Liver (tissue), 9 donors: Measurements from ENCODE around the gene SLC8A1. TPM values are rescaled to one million over a fixed set of nuclear protein-coding genes. Genes with fewer than 3 reads are reported as not detected.

Source experiments
- DNase-seq: peaks from one replicate; pipeline ENCODE4 v3.0.0-alpha.2; 2017; ENCODE audit warnings: low spot score
- H3K27ac ChIP-seq, 2 donors: one replicate each; pipeline ENCODE4 v1.7.0; 2013; ENCODE audit warnings: inconsistent platforms in 2 of 2, low read length in 2 of 2, control low read depth in 1 of 2, low read depth in 1 of 2, mild to moderate bottlenecking in 1 of 2
- H3K27me3 ChIP-seq, 4 donors: one replicate each; pipeline versions ENCODE4 v1.6.1 to v1.7.0; 2013; ENCODE audit warnings: low read length in 3 of 4, inconsistent platforms in 1 of 4, mild to moderate bottlenecking in 1 of 4, moderate library complexity in 1 of 4; ENCODE audit not compliant: control insufficient read depth in 4 of 4, insufficient read depth in 4 of 4
- H3K36me3 ChIP-seq, 4 donors: one replicate each; pipeline versions ENCODE4 v1.6.1 to v1.7.0; 2013; ENCODE audit warnings: low read length in 3 of 4, mild to moderate bottlenecking in 3 of 4, low read depth in 1 of 4, moderate library complexity in 1 of 4; ENCODE audit not compliant: control insufficient read depth in 4 of 4, insufficient read depth in 3 of 4
- H3K4me1 ChIP-seq, 4 donors: one replicate each; pipeline versions ENCODE4 v1.6.1 to v1.7.0; 2013; ENCODE audit warnings: low read length in 3 of 4, mild to moderate bottlenecking in 3 of 4, moderate library complexity in 1 of 4; ENCODE audit not compliant: control insufficient read depth in 4 of 4, insufficient read depth in 4 of 4
- H3K4me3 ChIP-seq, 3 donors: one replicate each; pipeline versions ENCODE4 v1.6.1 to v1.7.0; 2013; ENCODE audit warnings: low read length in 3 of 3, control low read depth in 1 of 3, low read depth in 1 of 3, mild to moderate bottlenecking in 1 of 3
- H3K9ac ChIP-seq, 2 donors: one replicate each; pipeline ENCODE4 v1.7.0; 2013; ENCODE audit warnings: low read length in 2 of 2, mild to moderate bottlenecking in 2 of 2, moderate library complexity in 2 of 2, control low read depth in 1 of 2, low read depth in 1 of 2
- H3K9me3 ChIP-seq, 4 donors: one replicate each; pipeline versions ENCODE4 v1.6.1 to v1.7.0; 2013; ENCODE audit warnings: low read length in 3 of 4; ENCODE audit not compliant: control insufficient read depth in 4 of 4
- ATF3 ChIP-seq: IDR thresholded peaks from 2 replicates; pipeline ENCODE4 v1.6.1; 2016; ENCODE audit warnings: antibody characterized with exemption
- EGR1 ChIP-seq, 2 donors: IDR thresholded peaks; 2 replicates each; pipeline ENCODE4 v1.6.1; 2016 to 2018; ENCODE audit warnings: antibody characterized with exemption in 2 of 2, low read depth in 2 of 2
- FOXA1 ChIP-seq: IDR thresholded peaks from 2 replicates; pipeline ENCODE4 v1.6.1; 2016; ENCODE audit warnings: antibody characterized with exemption
- FOXA2 ChIP-seq: IDR thresholded peaks from 2 replicates; pipeline ENCODE4 v1.6.1; 2016; ENCODE audit warnings: antibody characterized with exemption
- GABPA ChIP-seq, 2 donors: IDR thresholded peaks in 1 of 2; conservative IDR thresholded peaks in 1 of 2; 2 replicates each; pipeline ENCODE4 v1.6.1; 2016; ENCODE audit warnings: antibody characterized with exemption in 2 of 2, mild to moderate bottlenecking in 1 of 2, moderate library complexity in 1 of 2
- HNF4A ChIP-seq, 2 donors: conservative IDR thresholded peaks; 2 replicates each; pipeline ENCODE4 v1.6.1; 2016; ENCODE audit warnings: antibody characterized with exemption in 2 of 2, mild to moderate bottlenecking in 2 of 2
- HNF4G ChIP-seq: IDR thresholded peaks from 2 replicates; pipeline ENCODE4 v1.6.1; 2016; ENCODE audit warnings: antibody characterized with exemption
- JUND ChIP-seq, 2 donors: IDR thresholded peaks; 2 replicates each; pipeline ENCODE4 v1.6.1; 2016; ENCODE audit warnings: antibody characterized with exemption in 2 of 2
- MAX ChIP-seq: IDR thresholded peaks from 2 replicates; pipeline ENCODE4 v1.6.1; 2016; ENCODE audit warnings: antibody characterized with exemption
- NR2F2 ChIP-seq: IDR thresholded peaks from 2 replicates; pipeline ENCODE4 v1.6.1; 2016; ENCODE audit warnings: antibody characterized with exemption
- RAD21 ChIP-seq, 2 donors: IDR thresholded peaks; 2 replicates each; pipeline ENCODE4 v1.6.1; 2016; ENCODE audit warnings: antibody characterized with exemption in 2 of 2, mild to moderate bottlenecking in 2 of 2
- REST ChIP-seq: IDR thresholded peaks from 2 replicates; pipeline ENCODE4 v1.6.1; 2016; ENCODE audit warnings: antibody characterized with exemption, mild to moderate bottlenecking
- RXRA ChIP-seq, 2 donors: IDR thresholded peaks; 2 replicates each; pipeline ENCODE4 v1.6.1; 2017 to 2018; ENCODE audit warnings: antibody characterized with exemption in 2 of 2, mild to moderate bottlenecking in 1 of 2
- SP1 ChIP-seq: IDR thresholded peaks from 2 replicates; pipeline ENCODE4 v1.6.1; 2018; ENCODE audit warnings: antibody characterized with exemption, mild to moderate bottlenecking
- TAF1 ChIP-seq: conservative IDR thresholded peaks from 2 replicates; pipeline ENCODE4 v1.6.1; 2016; ENCODE audit warnings: antibody characterized with exemption, mild to moderate bottlenecking
- YY1 ChIP-seq: IDR thresholded peaks from 2 replicates; pipeline ENCODE4 v1.6.1; 2016; ENCODE audit warnings: antibody characterized with exemption, mild to moderate bottlenecking
- WGBS: extraction: QIAGEN DNeasy Blood & Tissue Kit; methylation state at CpG from one replicate; pipeline ENCODE4 v1.1.7; 2013; 5-methylcytosine and 5-hydroxymethylcytosine counted together
- polyA plus RNA-seq, 2 donors: library from polyadenylated mRNA; stranded (reverse) in 1 of 2; unstranded in 1 of 2; fragments of 200-250 nt in 1 of 2; fragments of >200 nt in 1 of 2; fragmentation: Nextera tagmentation in 1 of 2; extraction: Ambion mirVana in 1 of 2; gene quantifications; one replicate each; pipeline versions ENCODE4 v1.2.1 to v1.2.3, GENCODE V29; 2013 to 2015
- total RNA-seq, 2 donors: library from RNA; depleted of rRNA; stranded (reverse); fragments of >200 nt; gene quantifications; one replicate each; pipeline ENCODE4 v1.2.3, GENCODE V29; 2014
- TF ChIP-seq, protein P1 (sequence below): fragments of 150-350 bp; IDR thresholded peaks from 2 replicates; pipeline ENCODE4 v1.5.1; 2017; ENCODE audit warnings: improper control_type of control experiment, low read depth, low read length; ENCODE audit not compliant: missing input control
- donor health status: healthy.
- donor health status: healthy.
- donor health status: healthy.
- donor health status: healthy.
- donor health status: healthy.

The SLC8A1 gene
- total and polyA plus RNA-seq, 4 donors: 1.2 to 18.5 (median 8.2) TPM

GRCh38 chr2:40213071-40213470 is 238.8 kb downstream of the SLC8A1 start:
- 46% methylated on average over 1 of the region's 1 CpG for WGBS
- Histone ChIP-seq H3K36me3 (no peaks in the 10 kb centered on the region), H3K4me1 (no peaks in the 10 kb centered on the region), H3K27me3 (no peaks in the 10 kb centered on the region), H3K9me3 (no peaks in the 10 kb centered on the region), H3K4me3 (no peak overlapping the region), H3K27ac (no peak overlapping the region), H3K9ac (no peak overlapping the region)
- TF ChIP-seq RAD21 (IDR thresholded peaks at IDR 0.05): peak; percentile 42 to 56
- no peak for TF ChIP-seq HNF4A (conservative IDR thresholded peaks at IDR 0.05)
- TF ChIP-seq EGR1 (IDR thresholded peaks at IDR 0.05; ENCODE audit: low read depth in 2 of 2): no peak
- TF ChIP-seq RXRA (IDR thresholded peaks at IDR 0.05): no peak
- TF ChIP-seq, protein P1, sequence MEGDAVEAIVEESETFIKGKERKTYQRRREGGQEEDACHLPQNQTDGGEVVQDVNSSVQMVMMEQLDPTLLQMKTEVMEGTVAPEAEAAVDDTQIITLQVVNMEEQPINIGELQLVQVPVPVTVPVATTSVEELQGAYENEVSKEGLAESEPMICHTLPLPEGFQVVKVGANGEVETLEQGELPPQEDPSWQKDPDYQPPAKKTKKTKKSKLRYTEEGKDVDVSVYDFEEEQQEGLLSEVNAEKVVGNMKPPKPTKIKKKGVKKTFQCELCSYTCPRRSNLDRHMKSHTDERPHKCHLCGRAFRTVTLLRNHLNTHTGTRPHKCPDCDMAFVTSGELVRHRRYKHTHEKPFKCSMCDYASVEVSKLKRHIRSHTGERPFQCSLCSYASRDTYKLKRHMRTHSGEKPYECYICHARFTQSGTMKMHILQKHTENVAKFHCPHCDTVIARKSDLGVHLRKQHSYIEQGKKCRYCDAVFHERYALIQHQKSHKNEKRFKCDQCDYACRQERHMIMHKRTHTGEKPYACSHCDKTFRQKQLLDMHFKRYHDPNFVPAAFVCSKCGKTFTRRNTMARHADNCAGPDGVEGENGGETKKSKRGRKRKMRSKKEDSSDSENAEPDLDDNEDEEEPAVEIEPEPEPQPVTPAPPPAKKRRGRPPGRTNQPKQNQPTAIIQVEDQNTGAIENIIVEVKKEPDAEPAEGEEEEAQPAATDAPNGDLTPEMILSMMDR: peak; percentile 20
- TF ChIP-seq TAF1: no peak
- no peak for TF ChIP-seq MAX
- no peak for TF ChIP-seq YY1
- TF ChIP-seq JUND (IDR thresholded peaks at IDR 0.05): no peak
- no peak for TF ChIP-seq NR2F2
- no peak for DNase-seq

DNA sequence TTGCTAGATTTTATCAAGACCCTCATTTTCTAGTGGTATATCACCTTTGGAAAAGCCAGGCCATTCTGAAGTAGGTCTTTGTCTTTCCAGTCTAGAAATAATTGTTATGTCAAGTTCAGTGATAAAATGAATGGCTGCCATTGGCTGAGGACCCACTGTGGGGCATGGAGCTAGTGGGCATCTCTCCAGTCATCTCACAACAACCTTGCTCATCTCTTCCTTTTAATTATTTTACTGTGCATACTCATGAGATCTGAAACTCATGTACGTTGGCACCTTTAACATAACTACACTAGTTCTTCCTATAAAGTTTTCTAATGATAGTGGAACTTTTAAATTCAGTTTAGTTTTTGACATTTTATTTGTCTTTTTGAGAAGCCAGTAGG is 240.9 kb downstream of the SLC8A1 start:
- TF ChIP-seq TAF1: no peak
- no peak for TF ChIP-seq ATF3
- TF ChIP-seq SP1: no peak
- no peak for TF ChIP-seq MAX
- no peak for TF ChIP-seq RAD21 (IDR thresholded peaks at IDR 0.05)
- no peak for TF ChIP-seq REST
- TF ChIP-seq FOXA2: no peak
- TF ChIP-seq GABPA (IDR thresholded peaks at IDR 0.05 in 1 of 2, conservative IDR thresholded peaks at IDR 0.05 in 1 of 2): no peak
- no peak for TF ChIP-seq HNF4G
- TF ChIP-seq NR2F2: no peak
- no peak for TF ChIP-seq JUND (IDR thresholded peaks at IDR 0.05)
- TF ChIP-seq EGR1 (IDR thresholded peaks at IDR 0.05; ENCODE audit: low read depth in 2 of 2): no peak
- no peak for TF ChIP-seq HNF4A (conservative IDR thresholded peaks at IDR 0.05)
- TF ChIP-seq YY1: no peak
- no peak for TF ChIP-seq RXRA (IDR thresholded peaks at IDR 0.05)
- TF ChIP-seq, protein P1: no peak
- TF ChIP-seq FOXA1: no peak
- H3K4me1 ChIP-seq: no peaks in the 10 kb centered on the region
- H3K27me3 ChIP-seq: no peaks in the 10 kb centered on the region
- H3K9ac ChIP-seq: no peak overlapping the region
- no peak for DNase-seq
- no peak overlapping the region for H3K27ac ChIP-seq
- WGBS: 63% methylated on average over 1 of the region's 1 CpG
- no peaks in the 10 kb centered on the region for H3K36me3 ChIP-seq
- H3K9me3 ChIP-seq: no peaks in the 10 kb centered on the region
- no peak overlapping the region for H3K4me3 ChIP-seq
